ENCODE results near the gene CXorf58. TPM values are rescaled to one million over a fixed set of nuclear protein-coding genes. Genes with fewer than 3 reads are reported as not detected.
"Not testable (repeated sequence)": the region's sequence is repeated elsewhere in the genome, so short reads cannot be mapped to it uniquely, and the experiment has no call there.

Gene CXorf58
- total and polyA plus RNA-seq, 5 donors from 2014 or later: not detected

GRCh38 chrX:23890933-23891332 is 16.9 kb upstream of the CXorf58 start:
- H3K27ac Mint-ChIP-seq: no peak overlapping the region
- no peak overlapping the region for H3K4me3 Mint-ChIP-seq

GRCh38 chrX:23894993-23895392 is 12.8 kb upstream of the CXorf58 start:
- not testable (repeated sequence) for H3K27ac ChIP-seq (ENCODE audit: insufficient read depth, low read length, poor library complexity, severe bottlenecking); H3K27me3 ChIP-seq (ENCODE audit: control insufficient read depth, insufficient read depth, low read length); H3K4me3 ChIP-seq (ENCODE audit: low read depth, low read length); H3K27ac Mint-ChIP-seq; H3K36me3 Mint-ChIP-seq; H3K36me3 ChIP-seq (ENCODE audit: control insufficient read depth, insufficient read depth, low read length); H3K4me1 ChIP-seq (ENCODE audit: control insufficient read depth, insufficient read depth, low read length, poor library complexity, severe bottlenecking); H3K4me3 Mint-ChIP-seq; DNase-seq; H3K9me3 Mint-ChIP-seq; H3K9me3 ChIP-seq (ENCODE audit: control insufficient read depth in 2 of 2, low read length in 2 of 2); ATAC-seq (ENCODE audit: low read depth in 2 of 2); H3K27me3 Mint-ChIP-seq
- peaks cover 5 to 10% (median 9%) of the 10 kb centered on the region in 4 donors for H3K4me1 Mint-ChIP-seq

More at GRCh38 chrX:23890933-23891332, 16.9 kb upstream of the CXorf58 start:
- Histone ChIP-seq H3K4me3 (ENCODE audit: low read depth, low read length) (no peak overlapping the region), H3K36me3 (ENCODE audit: control insufficient read depth, insufficient read depth, low read length) (no peaks in the 10 kb centered on the region), H3K27me3 (ENCODE audit: control insufficient read depth, insufficient read depth, low read length) (no peaks in the 10 kb centered on the region), H3K9me3 (ENCODE audit: control insufficient read depth in 2 of 2, low read length in 2 of 2) (no peaks in the 10 kb centered on the region), H3K4me1 (ENCODE audit: control insufficient read depth, insufficient read depth, low read length, poor library complexity, severe bottlenecking) (no peaks in the 10 kb centered on the region), H3K27ac (ENCODE audit: insufficient read depth, low read length, poor library complexity, severe bottlenecking) (no peak overlapping the region)
- H3K9me3 Mint-ChIP-seq: no peaks in the 10 kb centered on the region
- no peaks in the 10 kb centered on the region for H3K36me3 Mint-ChIP-seq
- no peak for ATAC-seq (ENCODE audit: low read depth in 2 of 2)
- H3K4me1 Mint-ChIP-seq: peaks cover 0 to 2% (median under 1%) of the 10 kb centered on the region in 4 donors
- DNase-seq: no peak
- no peaks in the 10 kb centered on the region for H3K27me3 Mint-ChIP-seq

GRCh38 chrX:23896539-23896938 is 11.3 kb upstream of the CXorf58 start:
- not testable (repeated sequence) for H3K27ac Mint-ChIP-seq; H3K27me3 Mint-ChIP-seq; H3K36me3 ChIP-seq (ENCODE audit: control insufficient read depth, insufficient read depth, low read length); ATAC-seq (ENCODE audit: low read depth in 2 of 2); H3K9me3 ChIP-seq (ENCODE audit: control insufficient read depth in 2 of 2, low read length in 2 of 2); DNase-seq; H3K9me3 Mint-ChIP-seq; H3K4me3 Mint-ChIP-seq; H3K36me3 Mint-ChIP-seq; H3K4me1 ChIP-seq (ENCODE audit: control insufficient read depth, insufficient read depth, low read length, poor library complexity, severe bottlenecking); H3K4me3 ChIP-seq (ENCODE audit: low read depth, low read length); H3K27me3 ChIP-seq (ENCODE audit: control insufficient read depth, insufficient read depth, low read length)
- peaks cover 5 to 12% (median 10%) of the 10 kb centered on the region in 4 donors for H3K4me1 Mint-ChIP-seq
- H3K27ac ChIP-seq (ENCODE audit: insufficient read depth, low read length, poor library complexity, severe bottlenecking): peak overlapping the region; percentile 37

GRCh38 chrX:23896981-23897380 is 10.8 kb upstream of the CXorf58 start:
- Mint-ChIP-seq H3K36me3 (no peaks in the 10 kb centered on the region), H3K27ac (peak overlapping the region in 1 of 3 donors; percentile 20), H3K4me1 (peaks cover 5 to 12% (median 10%) of the 10 kb centered on the region in 4 donors), H3K4me3 (no peak overlapping the region), H3K27me3 (no peaks in the 10 kb centered on the region), H3K9me3 (no peaks in the 10 kb centered on the region)
- H3K4me1 ChIP-seq (ENCODE audit: control insufficient read depth, insufficient read depth, low read length, poor library complexity, severe bottlenecking): peaks cover 5% of the 10 kb centered on the region
- no peaks in the 10 kb centered on the region for H3K36me3 ChIP-seq (ENCODE audit: control insufficient read depth, insufficient read depth, low read length)
- H3K9me3 ChIP-seq (ENCODE audit: control insufficient read depth in 2 of 2, low read length in 2 of 2): no peaks in the 10 kb centered on the region
- H3K27me3 ChIP-seq (ENCODE audit: control insufficient read depth, insufficient read depth, low read length): no peaks in the 10 kb centered on the region
- ATAC-seq (ENCODE audit: low read depth in 2 of 2) (no peak), DNase-seq (peak in 1 of 3 donors; percentile 18)
- peak overlapping the region; percentile 11 for H3K4me3 ChIP-seq (ENCODE audit: low read depth, low read length)
- peak overlapping the region; percentile 37 for H3K27ac ChIP-seq (ENCODE audit: insufficient read depth, low read length, poor library complexity, severe bottlenecking)

GRCh38 chrX:23898412-23898959 is 9.3 kb upstream of the CXorf58 start:
- H3K27ac ChIP-seq (ENCODE audit: insufficient read depth, low read length, poor library complexity, severe bottlenecking): no peak overlapping the region
- no peaks in the 10 kb centered on the region for H3K27me3 Mint-ChIP-seq
- DNase-seq (no peak), ATAC-seq (ENCODE audit: low read depth in 2 of 2) (no peak)
- H3K9me3 ChIP-seq (ENCODE audit: control insufficient read depth in 2 of 2, low read length in 2 of 2): no peaks in the 10 kb centered on the region
- H3K27me3 ChIP-seq (ENCODE audit: control insufficient read depth, insufficient read depth, low read length): no peaks in the 10 kb centered on the region
- H3K27ac Mint-ChIP-seq: peak overlapping the region in 1 of 3 donors; percentile 52
- H3K4me1 Mint-ChIP-seq: peaks cover 5 to 12% (median 10%) of the 10 kb centered on the region in 4 donors
- H3K36me3 ChIP-seq (ENCODE audit: control insufficient read depth, insufficient read depth, low read length): no peaks in the 10 kb centered on the region
- no peaks in the 10 kb centered on the region for H3K36me3 Mint-ChIP-seq
- peaks cover 10% of the 10 kb centered on the region for H3K4me1 ChIP-seq (ENCODE audit: control insufficient read depth, insufficient read depth, low read length, poor library complexity, severe bottlenecking)
- no peak overlapping the region for H3K4me3 ChIP-seq (ENCODE audit: low read depth, low read length)
- no peaks in the 10 kb centered on the region for H3K9me3 Mint-ChIP-seq
- no peak overlapping the region for H3K4me3 Mint-ChIP-seq

GRCh38 chrX:23900220-23900797 is 7.5 kb upstream of the CXorf58 start:
- H3K27ac Mint-ChIP-seq: peak overlapping the region in 1 of 3 donors; percentile 20
- H3K4me3 Mint-ChIP-seq: peak overlapping the region in 1 of 4 donors; percentile 5
- no peaks in the 10 kb centered on the region for H3K9me3 ChIP-seq (ENCODE audit: control insufficient read depth in 2 of 2, low read length in 2 of 2)
- peaks cover 5 to 10% (median 8%) of the 10 kb centered on the region in 4 donors for H3K4me1 Mint-ChIP-seq
- H3K27ac ChIP-seq (ENCODE audit: insufficient read depth, low read length, poor library complexity, severe bottlenecking): no peak overlapping the region
- H3K4me3 ChIP-seq (ENCODE audit: low read depth, low read length): no peak overlapping the region
- no peaks in the 10 kb centered on the region for H3K27me3 Mint-ChIP-seq
- peaks cover 10% of the 10 kb centered on the region for H3K4me1 ChIP-seq (ENCODE audit: control insufficient read depth, insufficient read depth, low read length, poor library complexity, severe bottlenecking)
- DNase-seq (no peak), ATAC-seq (ENCODE audit: low read depth in 2 of 2) (no peak)
- H3K36me3 ChIP-seq (ENCODE audit: control insufficient read depth, insufficient read depth, low read length): no peaks in the 10 kb centered on the region
- no peaks in the 10 kb centered on the region for H3K27me3 ChIP-seq (ENCODE audit: control insufficient read depth, insufficient read depth, low read length)
- H3K36me3 Mint-ChIP-seq: no peaks in the 10 kb centered on the region
- no peaks in the 10 kb centered on the region for H3K9me3 Mint-ChIP-seq

- H3K4me1 ChIP-seq (ENCODE audit: control insufficient read depth, insufficient read depth, low read length, poor library complexity, severe bottlenecking): peaks cover 10% of the 10 kb centered on the region
- ATAC-seq (ENCODE audit: low read depth in 2 of 2): no peak
- peaks cover 5 to 10% (median 9%) of the 10 kb centered on the region in 4 donors for H3K4me1 Mint-ChIP-seq
- peak in 1 of 3 donors; percentile 30 for DNase-seq
- H3K9me3 Mint-ChIP-seq: no peaks in the 10 kb centered on the region
- no peak overlapping the region for H3K27ac ChIP-seq (ENCODE audit: insufficient read depth, low read length, poor library complexity, severe bottlenecking)
- H3K36me3 Mint-ChIP-seq: no peaks in the 10 kb centered on the region
- no peaks in the 10 kb centered on the region for H3K9me3 ChIP-seq (ENCODE audit: control insufficient read depth in 2 of 2, low read length in 2 of 2)
- H3K27me3 Mint-ChIP-seq: no peaks in the 10 kb centered on the region
- H3K4me3 Mint-ChIP-seq: no peak overlapping the region
- no peaks in the 10 kb centered on the region for H3K36me3 ChIP-seq (ENCODE audit: control insufficient read depth, insufficient read depth, low read length)
- no peak overlapping the region for H3K27ac Mint-ChIP-seq
- no peaks in the 10 kb centered on the region for H3K27me3 ChIP-seq (ENCODE audit: control insufficient read depth, insufficient read depth, low read length)
- H3K4me3 ChIP-seq (ENCODE audit: low read depth, low read length): no peak overlapping the region
Observed at GRCh38 chrX:23901060-23901459, 6.7 kb upstream of the CXorf58 start.

- H3K27me3 Mint-ChIP-seq: no peaks in the 10 kb centered on the region
- Histone ChIP-seq H3K4me3 (ENCODE audit: low read depth, low read length) (no peak overlapping the region), H3K27ac (ENCODE audit: insufficient read depth, low read length, poor library complexity, severe bottlenecking) (no peak overlapping the region), H3K27me3 (ENCODE audit: control insufficient read depth, insufficient read depth, low read length) (no peaks in the 10 kb centered on the region), H3K36me3 (ENCODE audit: control insufficient read depth, insufficient read depth, low read length) (no peaks in the 10 kb centered on the region), H3K9me3 (ENCODE audit: control insufficient read depth in 2 of 2, low read length in 2 of 2) (no peaks in the 10 kb centered on the region), H3K4me1 (ENCODE audit: control insufficient read depth, insufficient read depth, low read length, poor library complexity, severe bottlenecking) (peaks cover 13% of the 10 kb centered on the region)
- DNase-seq (peak; percentile 8 to 83 (median 46)), ATAC-seq (ENCODE audit: low read depth in 2 of 2) (peak; percentile 89)
- H3K27ac Mint-ChIP-seq: no peak overlapping the region
- H3K9me3 Mint-ChIP-seq: no peaks in the 10 kb centered on the region
- H3K36me3 Mint-ChIP-seq: no peaks in the 10 kb centered on the region
- peaks cover 4 to 13% (median 10%) of the 10 kb centered on the region in 4 donors for H3K4me1 Mint-ChIP-seq
- no peak overlapping the region for H3K4me3 Mint-ChIP-seq
Observed at GRCh38 chrX:23901805-23902204, 6.0 kb upstream of the CXorf58 start.

Measured in CD4-positive, CD25-positive, alpha-beta regulatory T cell (primary cell).